ENCODE data around the gene HIKESHI. TPM values are rescaled to one million over a fixed set of nuclear protein-coding genes. Genes with fewer than 3 reads are reported as not detected.
A peak's percentile ranks its signal among the peaks of the same experiment; 100 is the strongest.

Gene HIKESHI
- polyA plus RNA-seq, 1 of the 3 experiments (the other 2 are of a cell fraction), result 62.3 TPM

- no peak for TF ChIP-seq RFX5 (IDR thresholded peaks at IDR 0.05; ENCODE audit: low read length)
- TF ChIP-seq SIN3A (IDR thresholded peaks at IDR 0.05; ENCODE audit: borderline replicate concordance, low read depth, low read length), result peak; percentile 32; the same call in 1 of the 2 replicates
- TF ChIP-seq GATA2 (CRISPR knock-in tag; IDR thresholded peaks at IDR 0.05), result no peak
- peak; percentile 92 for TF ChIP-seq YY1 (IDR thresholded peaks at IDR 0.05; ENCODE audit: low read depth)
- TF ChIP-seq TEAD4 (IDR thresholded peaks at IDR 0.05; ENCODE audit: borderline replicate concordance, insufficient read depth), result no peak
- TF ChIP-seq EP300 (IDR thresholded peaks at IDR 0.05; ENCODE audit: borderline replicate concordance in 1 of 2, low read depth in 1 of 2, low read length in 1 of 2), result peak in 1 of 2 experiments; percentile 54; a peak in 2 of 4 replicates
- TF ChIP-seq FOXM1 (IDR thresholded peaks at IDR 0.05; ENCODE audit: low read depth), result no peak
- peak; percentile 97 for TF ChIP-seq GABPA (IDR thresholded peaks at IDR 0.05; ENCODE audit: low read depth)
- no peak for TF ChIP-seq FOXJ3 (CRISPR knock-in tag; IDR thresholded peaks at IDR 0.05)
- peak; percentile 62; the same call in 1 of the 2 replicates for TF ChIP-seq TAF1 (IDR thresholded peaks at IDR 0.05; ENCODE audit: borderline replicate concordance, low read depth, low read length)
- no peak; the same call in 1 of the 2 replicates for TF ChIP-seq MXI1 (IDR thresholded peaks at IDR 0.05; ENCODE audit: low read depth, low read length)
- TF ChIP-seq RAD21 (IDR thresholded peaks at IDR 0.05; ENCODE audit: low read length), result no peak
- peak; percentile 95 for TF ChIP-seq ELF1 (IDR thresholded peaks at IDR 0.05)
- TF ChIP-seq MEF2A (IDR thresholded peaks at IDR 0.05; ENCODE audit: borderline replicate concordance, low read depth), result no peak
- TF ChIP-seq POLR2AphosphoS5 (IDR thresholded peaks at IDR 0.05; ENCODE audit: low read depth, low read length), result peak; percentile 66
Observed at GRCh38 chr11:86302092-86302793, at the start of gene HIKESHI (continued).

GRCh38 chr11:86255896-86256295 lies 46.1 kb upstream of the HIKESHI start:
- H3K4me1 ChIP-seq (ENCODE audit: control insufficient read depth in 1 of 2, insufficient read depth in 2 of 2, low read depth in 1 of 2, low read length in 1 of 2), result peaks cover 0 to 2% of the 10 kb centered on the region in 2 experiments; a peak in 2 of 4 replicates
- TF ChIP-seq GATA2 (CRISPR knock-in tag; IDR thresholded peaks at IDR 0.05) (no peak), EP300 (IDR thresholded peaks at IDR 0.05; ENCODE audit: borderline replicate concordance in 1 of 2, low read depth in 1 of 2, low read length in 1 of 2) (no peak), MEF2A (IDR thresholded peaks at IDR 0.05; ENCODE audit: borderline replicate concordance, low read depth) (no peak), ELF1 (IDR thresholded peaks at IDR 0.05) (no peak), IRF3 (IDR thresholded peaks at IDR 0.05; ENCODE audit: low read depth, low read length) (no peak), ZBTB33 (IDR thresholded peaks at IDR 0.05; ENCODE audit: borderline replicate concordance, low read depth) (no peak), FOXJ3 (CRISPR knock-in tag; IDR thresholded peaks at IDR 0.05) (no peak), RFX5 (IDR thresholded peaks at IDR 0.05; ENCODE audit: low read length) (no peak), RCOR1 (IDR thresholded peaks at IDR 0.05; ENCODE audit: low read length) (no peak), CHD2 (IDR thresholded peaks at IDR 0.05; ENCODE audit: low read length, partially characterized antibody) (no peak)
- TF ChIP-seq, protein P1, sequence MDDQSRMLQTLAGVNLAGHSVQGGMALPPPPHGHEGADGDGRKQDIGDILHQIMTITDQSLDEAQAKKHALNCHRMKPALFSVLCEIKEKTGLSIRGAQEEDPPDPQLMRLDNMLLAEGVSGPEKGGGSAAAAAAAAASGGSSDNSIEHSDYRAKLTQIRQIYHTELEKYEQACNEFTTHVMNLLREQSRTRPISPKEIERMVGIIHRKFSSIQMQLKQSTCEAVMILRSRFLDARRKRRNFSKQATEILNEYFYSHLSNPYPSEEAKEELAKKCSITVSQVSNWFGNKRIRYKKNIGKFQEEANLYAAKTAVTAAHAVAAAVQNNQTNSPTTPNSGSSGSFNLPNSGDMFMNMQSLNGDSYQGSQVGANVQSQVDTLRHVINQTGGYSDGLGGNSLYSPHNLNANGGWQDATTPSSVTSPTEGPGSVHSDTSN (IDR thresholded peaks at IDR 0.05), result no peak
- TF ChIP-seq, protein P2, sequence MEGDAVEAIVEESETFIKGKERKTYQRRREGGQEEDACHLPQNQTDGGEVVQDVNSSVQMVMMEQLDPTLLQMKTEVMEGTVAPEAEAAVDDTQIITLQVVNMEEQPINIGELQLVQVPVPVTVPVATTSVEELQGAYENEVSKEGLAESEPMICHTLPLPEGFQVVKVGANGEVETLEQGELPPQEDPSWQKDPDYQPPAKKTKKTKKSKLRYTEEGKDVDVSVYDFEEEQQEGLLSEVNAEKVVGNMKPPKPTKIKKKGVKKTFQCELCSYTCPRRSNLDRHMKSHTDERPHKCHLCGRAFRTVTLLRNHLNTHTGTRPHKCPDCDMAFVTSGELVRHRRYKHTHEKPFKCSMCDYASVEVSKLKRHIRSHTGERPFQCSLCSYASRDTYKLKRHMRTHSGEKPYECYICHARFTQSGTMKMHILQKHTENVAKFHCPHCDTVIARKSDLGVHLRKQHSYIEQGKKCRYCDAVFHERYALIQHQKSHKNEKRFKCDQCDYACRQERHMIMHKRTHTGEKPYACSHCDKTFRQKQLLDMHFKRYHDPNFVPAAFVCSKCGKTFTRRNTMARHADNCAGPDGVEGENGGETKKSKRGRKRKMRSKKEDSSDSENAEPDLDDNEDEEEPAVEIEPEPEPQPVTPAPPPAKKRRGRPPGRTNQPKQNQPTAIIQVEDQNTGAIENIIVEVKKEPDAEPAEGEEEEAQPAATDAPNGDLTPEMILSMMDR (IDR thresholded peaks at IDR 0.05), result no peak
- TF ChIP-seq, protein P3, sequence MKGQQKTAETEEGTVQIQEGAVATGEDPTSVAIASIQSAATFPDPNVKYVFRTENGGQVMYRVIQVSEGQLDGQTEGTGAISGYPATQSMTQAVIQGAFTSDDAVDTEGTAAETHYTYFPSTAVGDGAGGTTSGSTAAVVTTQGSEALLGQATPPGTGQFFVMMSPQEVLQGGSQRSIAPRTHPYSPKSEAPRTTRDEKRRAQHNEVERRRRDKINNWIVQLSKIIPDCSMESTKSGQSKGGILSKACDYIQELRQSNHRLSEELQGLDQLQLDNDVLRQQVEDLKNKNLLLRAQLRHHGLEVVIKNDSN (IDR thresholded peaks at IDR 0.05; ENCODE audit: borderline replicate concordance, low read depth), result no peak
- no peak overlapping the region for H2AFZ ChIP-seq (ENCODE audit: low read depth)
- peaks cover 65% of the 10 kb centered on the region for H3K79me2 ChIP-seq (ENCODE audit: insufficient read depth)
- peaks cover 16 to 30% of the 10 kb centered on the region in 2 experiments for H3K36me3 ChIP-seq (replicated peaks in 1 of 2; ENCODE audit: control insufficient read depth in 1 of 2, insufficient read depth in 2 of 2, low read length in 1 of 2)
- ChIA-PET CTCF (no interaction called here), POLR2A (interaction anchor here (2.3 kb wide), 1 partner anchor 11 kb away, joined by 6 read pairs; the partner anchor contains the start of gene EED)
- no peaks in the 10 kb centered on the region for H3K27me3 ChIP-seq (ENCODE audit: insufficient read depth)
- H3K9me2 ChIP-seq, result no peaks in the 10 kb centered on the region
- no peak overlapping the region for H3K27ac ChIP-seq (ENCODE audit: low read depth in 2 of 2, low read length in 1 of 2)
- H3F3A ChIP-seq (replicated peaks; ENCODE audit: insufficient read depth), result peaks cover 12% of the 10 kb centered on the region
- WGBS (ENCODE audit: low lambda C conversion rate), result 96% methylated on average over 1 of the region's 1 CpG
- no peak overlapping the region for H3K9ac ChIP-seq
- no peak for DNase-seq
- H3K4me2 ChIP-seq, result no peak overlapping the region
- no peaks in the 10 kb centered on the region for H3K9me3 ChIP-seq
- H3K4me3 ChIP-seq (ENCODE audit: low read depth in 2 of 2, low read length in 1 of 2), result no peak overlapping the region
- no peaks in the 10 kb centered on the region for H4K20me1 ChIP-seq (ENCODE audit: insufficient read depth)

All from SK-N-SH (cell line).